ENCODE measurements around the gene EFNA5. TPM values are rescaled to one million over a fixed set of nuclear protein-coding genes. Genes with fewer than 3 reads are reported as not detected.
A peak's percentile ranks its signal among the peaks of the same experiment; 100 is the strongest.

EFNA5 gene
- polyA plus RNA-seq, 4 donors = 0.54 to 3.5 (median 1.7) TPM; not detected in 1

DNA sequence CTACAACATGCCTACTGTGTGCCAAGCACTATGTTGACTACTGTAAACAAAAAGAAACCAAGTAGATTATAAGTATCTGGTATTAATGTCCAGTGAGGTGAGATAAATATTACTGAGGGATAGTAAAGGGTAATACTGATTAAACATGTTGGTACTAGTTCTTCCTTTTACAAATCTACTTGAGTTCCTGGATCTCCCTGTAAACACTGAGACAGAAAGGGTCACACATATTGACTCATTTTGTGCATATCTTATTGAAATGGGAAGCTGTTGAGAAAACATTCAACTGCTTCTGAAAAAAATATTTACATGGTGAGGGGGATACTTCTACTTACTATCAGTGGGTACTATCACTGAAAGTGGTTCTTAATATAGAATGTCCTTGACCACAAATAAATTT is 24.3 kb downstream of the EFNA5 start:
- Histone ChIP-seq H3K9me3 (ENCODE audit: control insufficient read depth in 2 of 2, insufficient read depth in 1 of 2, low read depth in 1 of 2, low read length in 1 of 2) (no peaks in the 10 kb centered on the region), H3K27ac (ENCODE audit: low read depth in 1 of 3, low read length in 2 of 3) (no peak overlapping the region), H3K36me3 (ENCODE audit: control insufficient read depth in 3 of 3, insufficient read depth in 2 of 3, low read depth in 1 of 3, low read length in 3 of 3) (no peaks in the 10 kb centered on the region), H3K4me1 (ENCODE audit: control insufficient read depth in 3 of 3, insufficient read depth in 2 of 3, low read depth in 1 of 3, low read length in 2 of 3) (no peaks in the 10 kb centered on the region), H3K4me3 (ENCODE audit: low read depth in 1 of 3, low read length in 3 of 3) (no peak overlapping the region), H3K27me3 (ENCODE audit: control insufficient read depth in 3 of 3, insufficient read depth in 3 of 3, low read length in 3 of 3) (peaks cover 0 to 2% (median 0%) of the 10 kb centered on the region in 3 donors)
- DNase-seq = no peak
- no peak for FAIRE-seq

DNA sequence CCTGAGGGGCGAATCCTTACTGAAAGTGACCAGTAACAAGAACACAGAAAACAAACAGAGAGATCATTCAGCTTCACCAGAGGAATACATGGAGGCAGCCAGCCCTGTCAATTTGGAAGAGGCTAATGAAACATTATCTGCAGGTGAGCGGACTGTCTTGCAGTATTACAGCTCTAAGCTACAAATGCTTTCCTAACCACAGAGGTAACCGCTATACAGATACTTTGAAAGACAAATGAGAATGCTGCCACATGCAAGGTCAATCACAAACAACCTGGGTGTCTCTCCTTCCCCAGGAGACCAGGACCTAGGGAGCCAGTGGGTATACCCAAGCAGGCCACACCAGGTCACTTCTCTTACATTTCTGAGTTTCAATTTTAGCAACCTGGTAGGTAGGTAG is 30.2 kb downstream of the EFNA5 start:
- no peak overlapping the region for H3K27ac ChIP-seq (ENCODE audit: low read depth in 1 of 3, low read length in 2 of 3)

DNA sequence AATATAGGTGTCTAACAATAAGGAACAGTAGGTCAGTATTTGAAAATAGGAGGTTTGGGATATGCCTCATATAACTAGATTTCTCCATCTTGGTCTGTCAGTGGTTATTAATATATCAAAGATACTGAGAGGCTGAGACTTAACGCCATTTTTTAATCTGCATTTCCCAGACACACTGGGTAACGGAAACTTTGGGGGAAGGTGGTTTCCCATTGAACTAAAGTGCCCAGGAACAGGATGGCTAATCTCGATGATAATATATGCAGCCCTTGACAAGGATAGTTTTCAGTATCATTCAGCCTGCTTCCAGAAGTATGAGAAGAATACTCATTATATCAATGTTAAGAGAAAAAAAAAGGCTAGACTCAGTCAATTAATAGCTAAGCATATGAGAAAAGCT is 30.7 kb downstream of the EFNA5 start:
- WGBS, 3 donors = 75 to 86% (median 81%) methylated on average over 3 of the region's 3 CpGs
- Histone ChIP-seq H3K27me3 (ENCODE audit: control insufficient read depth in 3 of 3, insufficient read depth in 3 of 3, low read length in 3 of 3) (peaks cover 0 to 2% (median 0%) of the 10 kb centered on the region in 3 donors), H3K36me3 (ENCODE audit: control insufficient read depth in 3 of 3, insufficient read depth in 2 of 3, low read depth in 1 of 3, low read length in 3 of 3) (no peaks in the 10 kb centered on the region), H3K9me3 (ENCODE audit: control insufficient read depth in 2 of 2, insufficient read depth in 1 of 2, low read depth in 1 of 2, low read length in 1 of 2) (no peaks in the 10 kb centered on the region), H3K27ac (ENCODE audit: low read depth in 1 of 3, low read length in 2 of 3) (no peak overlapping the region), H3K4me3 (ENCODE audit: low read depth in 1 of 3, low read length in 3 of 3) (no peak overlapping the region), H3K4me1 (ENCODE audit: control insufficient read depth in 3 of 3, insufficient read depth in 2 of 3, low read depth in 1 of 3, low read length in 2 of 3) (no peaks in the 10 kb centered on the region)
- FAIRE-seq (no peak), DNase-seq (no peak)

More for the DNA sequence above, 30.2 kb downstream of the EFNA5 start:
- H3K36me3 ChIP-seq (ENCODE audit: control insufficient read depth in 3 of 3, insufficient read depth in 2 of 3, low read depth in 1 of 3, low read length in 3 of 3) = no peaks in the 10 kb centered on the region
- H3K9me3 ChIP-seq (ENCODE audit: control insufficient read depth in 2 of 2, insufficient read depth in 1 of 2, low read depth in 1 of 2, low read length in 1 of 2) = no peaks in the 10 kb centered on the region
- no peak for FAIRE-seq
- no peak overlapping the region for H3K4me3 ChIP-seq (ENCODE audit: low read depth in 1 of 3, low read length in 3 of 3)
- DNase-seq = no peak
- no peaks in the 10 kb centered on the region for H3K4me1 ChIP-seq (ENCODE audit: control insufficient read depth in 3 of 3, insufficient read depth in 2 of 3, low read depth in 1 of 3, low read length in 2 of 3)
- H3K27me3 ChIP-seq (ENCODE audit: control insufficient read depth in 3 of 3, insufficient read depth in 3 of 3, low read length in 3 of 3) = peaks cover 0 to 2% (median 0%) of the 10 kb centered on the region in 3 donors
- WGBS, 3 donors = 80 to 95% (median 88%) methylated on average over 3 of the region's 3 CpGs

DNA sequence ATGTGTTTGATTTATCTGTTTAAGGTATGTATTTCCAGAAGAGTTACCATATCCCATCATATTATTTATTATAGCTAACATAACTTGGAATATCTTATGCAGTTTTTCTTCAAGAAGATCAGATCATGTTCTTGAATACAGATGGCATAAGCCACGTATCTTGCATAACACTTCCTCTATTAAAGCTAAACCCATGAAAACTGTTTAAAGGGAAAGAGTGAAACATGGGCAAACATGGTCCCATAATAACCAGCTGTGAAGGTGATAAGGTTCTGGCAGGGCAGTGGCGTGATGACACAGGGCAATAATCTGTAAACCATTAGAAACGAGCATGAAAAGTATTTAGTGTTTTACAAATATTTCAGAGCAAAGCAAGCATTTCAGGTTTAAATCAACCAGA is 34.2 kb downstream of the EFNA5 start:
- Histone ChIP-seq H3K36me3 (ENCODE audit: control insufficient read depth in 3 of 3, insufficient read depth in 2 of 3, low read depth in 1 of 3, low read length in 3 of 3) (no peaks in the 10 kb centered on the region), H3K27me3 (ENCODE audit: control insufficient read depth in 3 of 3, insufficient read depth in 3 of 3, low read length in 3 of 3) (no peaks in the 10 kb centered on the region), H3K27ac (ENCODE audit: low read depth in 1 of 3, low read length in 2 of 3) (no peak overlapping the region), H3K4me1 (ENCODE audit: control insufficient read depth in 3 of 3, insufficient read depth in 2 of 3, low read depth in 1 of 3, low read length in 2 of 3) (no peaks in the 10 kb centered on the region), H3K9me3 (ENCODE audit: control insufficient read depth in 2 of 2, insufficient read depth in 1 of 2, low read depth in 1 of 2, low read length in 1 of 2) (no peaks in the 10 kb centered on the region), H3K4me3 (ENCODE audit: low read depth in 1 of 3, low read length in 3 of 3) (no peak overlapping the region)
- DNase-seq (peak in 1 of 2 donors; percentile 20), FAIRE-seq (no peak)
- WGBS, 3 donors = 29 to 49% (median 47%) methylated on average over 3 of the region's 3 CpGs

DNA sequence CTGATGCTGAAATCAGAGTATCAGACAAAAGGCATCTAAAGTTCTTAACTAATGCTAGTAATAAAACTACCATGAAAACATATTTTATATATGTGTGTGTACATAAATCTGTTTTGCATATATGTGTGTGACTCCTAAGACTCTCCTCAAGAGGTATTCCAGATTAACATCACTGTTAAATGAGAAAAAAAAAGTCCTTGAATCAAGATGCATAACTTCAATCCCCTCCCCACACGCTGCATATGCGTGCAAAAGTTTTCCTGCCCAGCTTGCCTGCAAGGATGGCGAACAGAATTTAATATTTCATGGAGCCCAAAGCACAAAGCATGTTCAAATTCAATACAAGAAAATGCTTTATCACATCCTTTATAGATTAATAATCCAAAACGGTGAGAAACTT is 34.7 kb downstream of the EFNA5 start:
- FAIRE-seq (no peak), DNase-seq (no peak)
- no peaks in the 10 kb centered on the region for H3K36me3 ChIP-seq (ENCODE audit: control insufficient read depth in 3 of 3, insufficient read depth in 2 of 3, low read depth in 1 of 3, low read length in 3 of 3)

DNA sequence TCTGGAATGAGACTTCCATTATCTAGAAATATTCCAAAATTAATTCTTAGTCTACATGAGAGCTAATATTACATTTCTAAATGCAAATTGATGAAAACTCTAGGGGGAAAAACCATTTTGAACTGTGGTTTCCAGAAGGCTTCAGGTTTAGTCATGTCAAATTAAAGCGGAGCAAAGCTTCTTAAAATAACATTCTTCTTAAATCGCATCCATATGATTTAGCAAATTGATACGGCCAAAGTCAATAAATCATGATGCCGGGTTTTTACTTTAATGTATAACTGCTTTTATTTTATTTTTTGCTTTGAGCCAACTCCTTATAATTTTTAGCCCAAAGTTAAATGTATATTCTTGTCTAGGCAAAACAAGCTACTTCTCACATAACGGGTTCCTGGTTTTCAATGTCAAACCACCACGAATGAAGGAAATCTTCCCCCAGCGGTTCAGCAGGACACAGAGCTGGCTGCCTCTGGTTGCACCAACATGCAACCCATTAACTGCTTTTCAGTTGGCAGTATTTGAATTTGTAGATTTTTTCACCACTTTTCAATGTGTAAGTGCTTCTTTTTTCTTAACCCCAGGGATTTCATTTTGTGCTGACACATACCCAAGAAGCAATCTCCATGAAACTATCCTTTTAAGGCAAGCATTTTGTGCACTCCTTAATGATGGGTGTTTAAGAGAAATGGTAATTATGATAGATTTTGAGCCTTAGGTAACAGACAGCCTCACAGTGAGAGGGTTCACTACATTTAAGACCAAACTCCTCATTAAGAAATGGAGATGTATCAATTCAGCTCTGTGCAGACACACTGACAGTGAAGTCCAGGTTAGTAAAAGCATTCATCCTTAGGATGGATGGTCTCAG is 35.5 kb downstream of the EFNA5 start:
- no peak for FAIRE-seq

More for the DNA sequence above, 34.7 kb downstream of the EFNA5 start:
- 79 to 86% (median 79%) methylated on average over 4 of the region's 4 CpGs for WGBS, 3 donors
- Histone ChIP-seq H3K27ac (ENCODE audit: low read depth in 1 of 3, low read length in 2 of 3) (no peak overlapping the region), H3K9me3 (ENCODE audit: control insufficient read depth in 2 of 2, insufficient read depth in 1 of 2, low read depth in 1 of 2, low read length in 1 of 2) (no peaks in the 10 kb centered on the region), H3K4me1 (ENCODE audit: control insufficient read depth in 3 of 3, insufficient read depth in 2 of 3, low read depth in 1 of 3, low read length in 2 of 3) (no peaks in the 10 kb centered on the region), H3K4me3 (ENCODE audit: low read depth in 1 of 3, low read length in 3 of 3) (no peak overlapping the region), H3K27me3 (ENCODE audit: control insufficient read depth in 3 of 3, insufficient read depth in 3 of 3, low read length in 3 of 3) (no peaks in the 10 kb centered on the region)

DNA sequence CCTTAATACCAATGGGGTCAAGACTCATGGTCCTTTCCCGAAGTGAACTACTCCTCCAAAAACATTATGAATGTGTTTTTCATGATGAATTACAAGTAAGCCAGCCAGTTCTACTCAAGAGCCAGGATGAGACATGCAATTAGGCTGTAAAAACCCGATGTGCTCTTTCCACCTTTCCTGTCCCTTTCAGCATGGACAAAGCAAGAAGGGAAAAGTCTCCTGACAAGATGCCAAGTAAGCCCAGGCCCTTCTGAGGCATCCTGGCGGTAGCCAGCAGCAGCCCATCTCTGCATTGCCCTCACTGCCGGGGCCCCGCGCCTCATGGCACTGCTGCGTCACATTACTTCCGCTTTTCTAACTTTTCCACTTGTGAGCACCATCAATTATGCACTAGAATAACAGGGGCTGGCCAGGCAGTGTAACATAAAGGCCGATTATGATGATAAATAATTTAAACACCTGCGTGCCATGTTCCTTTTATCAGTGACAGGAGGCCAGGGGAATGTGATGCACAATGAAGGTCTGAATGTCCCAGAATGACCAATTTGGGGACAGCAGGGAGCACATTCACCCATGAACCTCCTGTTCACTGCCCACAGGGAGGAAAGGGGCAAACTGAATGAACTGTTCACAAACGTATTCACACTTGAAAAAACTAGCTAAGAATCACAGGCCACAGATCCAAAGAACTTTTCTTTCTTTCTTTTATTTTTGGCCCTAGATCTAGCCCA is 37.4 kb downstream of the EFNA5 start:
- no peaks in the 10 kb centered on the region for H3K9me3 ChIP-seq (ENCODE audit: control insufficient read depth in 2 of 2, insufficient read depth in 1 of 2, low read depth in 1 of 2, low read length in 1 of 2)
- no peak overlapping the region for H3K4me3 ChIP-seq (ENCODE audit: low read depth in 1 of 3, low read length in 3 of 3)
- H3K27ac ChIP-seq (ENCODE audit: low read depth in 1 of 3, low read length in 2 of 3) = no peak overlapping the region
- no peak for FAIRE-seq
- no peaks in the 10 kb centered on the region for H3K4me1 ChIP-seq (ENCODE audit: control insufficient read depth in 3 of 3, insufficient read depth in 2 of 3, low read depth in 1 of 3, low read length in 2 of 3)
- no peak for DNase-seq
- no peaks in the 10 kb centered on the region for H3K27me3 ChIP-seq (ENCODE audit: control insufficient read depth in 3 of 3, insufficient read depth in 3 of 3, low read length in 3 of 3)
- WGBS, 3 donors = 82 to 84% (median 83%) methylated on average over 11 of the region's 11 CpGs
- H3K36me3 ChIP-seq (ENCODE audit: control insufficient read depth in 3 of 3, insufficient read depth in 2 of 3, low read depth in 1 of 3, low read length in 3 of 3) = no peaks in the 10 kb centered on the region

More for the DNA sequence above, 35.5 kb downstream of the EFNA5 start:
- Histone ChIP-seq H3K9me3 (ENCODE audit: control insufficient read depth in 2 of 2, insufficient read depth in 1 of 2, low read depth in 1 of 2, low read length in 1 of 2) (no peaks in the 10 kb centered on the region), H3K27ac (ENCODE audit: low read depth in 1 of 3, low read length in 2 of 3) (no peak overlapping the region), H3K36me3 (ENCODE audit: control insufficient read depth in 3 of 3, insufficient read depth in 2 of 3, low read depth in 1 of 3, low read length in 3 of 3) (no peaks in the 10 kb centered on the region), H3K27me3 (ENCODE audit: control insufficient read depth in 3 of 3, insufficient read depth in 3 of 3, low read length in 3 of 3) (no peaks in the 10 kb centered on the region), H3K4me3 (ENCODE audit: low read depth in 1 of 3, low read length in 3 of 3) (no peak overlapping the region), H3K4me1 (ENCODE audit: control insufficient read depth in 3 of 3, insufficient read depth in 2 of 3, low read depth in 1 of 3, low read length in 2 of 3) (no peaks in the 10 kb centered on the region)
- WGBS, 3 donors = 92 to 95% (median 94%) methylated on average over 7 of the region's 7 CpGs
- DNase-seq = no peak

DNA sequence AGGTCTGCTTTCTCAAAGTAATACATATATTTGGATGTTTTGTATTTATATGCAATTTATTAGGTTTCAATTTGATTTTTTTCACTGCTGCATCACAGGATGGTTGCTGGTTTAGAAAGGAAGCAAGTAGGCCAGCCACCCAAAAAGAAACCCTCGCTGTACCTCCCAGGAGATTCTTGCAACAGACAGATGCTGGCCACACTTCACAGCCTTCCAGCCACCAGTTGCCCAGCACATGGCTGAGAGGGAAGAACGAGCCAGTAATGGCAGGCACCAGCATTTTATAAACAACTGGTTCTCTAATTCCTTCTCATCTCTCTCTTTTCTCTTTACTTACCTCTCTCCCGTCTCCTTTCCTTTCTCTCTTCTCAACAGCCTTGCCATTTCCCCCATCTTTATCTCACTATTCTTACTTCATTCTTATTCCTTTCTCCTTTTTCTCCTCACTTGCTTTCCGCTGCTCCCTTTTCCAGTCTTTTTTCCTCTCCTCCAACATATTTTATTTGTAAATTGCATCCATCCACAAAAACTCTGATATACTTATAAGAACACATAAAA is 38.9 kb downstream of the EFNA5 start:
- H3K9me3 ChIP-seq (ENCODE audit: control insufficient read depth in 2 of 2, insufficient read depth in 1 of 2, low read depth in 1 of 2, low read length in 1 of 2) = no peaks in the 10 kb centered on the region
- no peaks in the 10 kb centered on the region for H3K4me1 ChIP-seq (ENCODE audit: control insufficient read depth in 3 of 3, insufficient read depth in 2 of 3, low read depth in 1 of 3, low read length in 2 of 3)
- H3K36me3 ChIP-seq (ENCODE audit: control insufficient read depth in 3 of 3, insufficient read depth in 2 of 3, low read depth in 1 of 3, low read length in 3 of 3) = no peaks in the 10 kb centered on the region
- DNase-seq (no peak), FAIRE-seq (no peak)
- H3K27me3 ChIP-seq (ENCODE audit: control insufficient read depth in 3 of 3, insufficient read depth in 3 of 3, low read length in 3 of 3) = no peaks in the 10 kb centered on the region
- 79 to 83% (median 81%) methylated on average over 4 of the region's 4 CpGs for WGBS, 3 donors
- no peak overlapping the region for H3K27ac ChIP-seq (ENCODE audit: low read depth in 1 of 3, low read length in 2 of 3)
- H3K4me3 ChIP-seq (ENCODE audit: low read depth in 1 of 3, low read length in 3 of 3) = no peak overlapping the region
